Stimulated activated CD4-positive, alpha-beta T cell treated with anti-CD3 and anti-CD28 coated beads, TNF-alpha, amount 100 ng/mL, for 48 hours (primary cell): ENCODE results near the gene OR1D2.
"Not testable (repeated sequence)": the region's sequence is repeated elsewhere in the genome, so short reads cannot be mapped to it uniquely, and the experiment has no call there.

Experiments
- DNase-seq, 3 donors: peaks; one replicate each; pipeline ENCODE4 v3.0.0-alpha.2; 2020; ENCODE audit warnings: low read depth in 3 of 3

OR1D2 gene, protein sequence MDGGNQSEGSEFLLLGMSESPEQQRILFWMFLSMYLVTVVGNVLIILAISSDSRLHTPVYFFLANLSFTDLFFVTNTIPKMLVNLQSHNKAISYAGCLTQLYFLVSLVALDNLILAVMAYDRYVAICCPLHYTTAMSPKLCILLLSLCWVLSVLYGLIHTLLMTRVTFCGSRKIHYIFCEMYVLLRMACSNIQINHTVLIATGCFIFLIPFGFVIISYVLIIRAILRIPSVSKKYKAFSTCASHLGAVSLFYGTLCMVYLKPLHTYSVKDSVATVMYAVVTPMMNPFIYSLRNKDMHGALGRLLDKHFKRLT

GRCh38 chr17:3104322-3104721 is at the start of gene OR1D2:
Gene OR1D2, minus strand, starts transcription at chr17:3104422. Its CDS starts 11,426 bp downstream, at chr17:3092996.
- DNase-seq = no peak

DNA sequence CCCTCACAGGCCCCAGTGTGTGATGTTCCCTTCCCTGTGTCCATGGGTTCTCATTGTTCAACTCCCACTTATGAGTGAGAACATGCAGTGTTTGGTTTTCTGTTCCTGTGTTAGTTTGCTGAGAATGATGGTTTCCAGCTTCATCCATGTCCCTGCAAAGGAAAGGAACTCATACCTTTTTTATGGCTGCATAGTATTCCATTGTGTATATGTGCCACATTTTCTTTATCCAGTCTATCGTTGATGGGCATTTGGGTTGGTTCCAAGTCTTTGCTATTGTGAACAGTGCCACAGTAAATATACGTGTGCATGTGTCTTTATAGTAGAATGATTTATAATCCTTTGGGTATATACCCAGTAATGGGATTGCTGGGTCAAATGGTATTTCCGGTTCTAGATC is 33.3 kb upstream of the OR1D2 start:
- not testable (repeated sequence) for DNase-seq

- DNase-seq = no peak
These were observed 23.2 kb upstream of the OR1D2 start, which contains the start of gene OR1G1 for GRCh38 chr17:3127451-3127850. Gene OR1G1, minus strand, starts transcription at chr17:3127551. Its CDS starts 0 bp downstream, at chr17:3127551.

DNA sequence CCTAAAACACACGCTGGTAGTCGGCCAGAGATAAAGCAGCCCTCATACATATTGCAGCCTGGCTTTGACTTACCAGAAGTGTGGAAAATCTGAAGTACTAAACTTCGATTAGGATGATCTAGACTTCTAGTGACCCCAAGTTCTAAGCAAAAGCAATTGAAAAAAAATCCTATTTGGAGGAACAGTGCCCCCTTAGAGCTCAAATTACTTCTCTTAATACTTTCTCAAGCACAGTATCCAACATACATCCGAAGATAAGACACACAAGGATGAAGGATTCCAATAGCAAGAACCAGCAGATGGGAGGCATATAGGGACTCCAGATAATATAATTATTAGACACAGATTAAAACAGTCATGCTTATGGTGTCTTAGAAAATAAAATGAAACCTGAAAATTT is 30.4 kb downstream of the OR1D2 start:
- DNase-seq = not testable (repeated sequence)

- not testable (repeated sequence) for DNase-seq
These were observed 39.0 kb downstream of the OR1D2 start for GRCh38 chr17:3065192-3065591.

GRCh38 chr17:3063507-3063906 is 40.7 kb downstream of the OR1D2 start, which contains the start of gene OR1D5:
Gene OR1D5, minus strand, starts transcription at chr17:3063607. Its CDS starts 0 bp downstream, at chr17:3063607.
- not testable (repeated sequence) for DNase-seq

DNA sequence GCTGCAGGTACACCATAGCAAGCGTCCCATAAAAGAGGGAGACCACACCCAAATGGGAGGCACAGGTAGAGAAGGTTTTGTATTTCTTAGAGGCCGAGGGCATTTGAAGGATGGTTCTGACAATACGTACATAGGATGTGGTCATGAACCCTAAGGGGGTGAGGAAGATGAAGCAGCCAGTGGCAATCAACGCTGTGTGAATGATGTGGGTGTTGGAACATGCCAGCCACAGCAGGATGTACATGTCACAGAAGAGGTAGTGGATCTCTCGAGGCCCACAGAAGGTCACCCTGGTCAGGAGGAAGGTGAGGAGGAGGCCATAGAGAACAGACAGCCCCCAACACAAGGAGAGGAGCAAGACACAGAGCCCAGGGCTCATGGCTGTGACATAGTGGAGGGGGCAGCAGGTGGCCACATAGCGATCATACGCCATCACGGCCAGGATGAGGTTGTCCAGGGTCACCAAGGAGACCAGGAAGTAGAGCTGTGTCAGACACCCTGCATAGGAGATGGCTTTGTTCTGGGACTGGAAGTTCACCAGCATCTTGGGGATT is 41.3 kb downstream of the OR1D2 start:
- not testable (repeated sequence) for DNase-seq

DNA sequence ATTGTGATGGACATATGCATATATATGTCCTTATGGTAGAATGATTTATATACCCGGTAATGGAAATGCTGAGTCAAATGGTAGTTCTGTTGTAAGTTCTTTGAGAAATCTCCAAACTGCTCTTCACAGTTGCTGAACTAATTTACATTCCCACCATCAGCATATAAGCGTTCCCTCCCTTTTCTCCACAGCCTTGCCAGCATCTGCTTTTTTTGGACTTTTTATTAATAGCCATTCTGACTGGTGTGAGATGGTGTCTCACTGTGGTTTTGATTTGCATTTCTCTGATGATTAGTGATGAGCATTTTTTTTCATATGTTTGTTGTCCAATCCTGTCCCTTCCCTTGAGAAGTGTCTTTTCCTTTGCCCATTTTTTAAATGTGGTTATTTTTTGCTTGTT is 49.4 kb downstream of the OR1D2 start:
- DNase-seq = not testable (repeated sequence)

- no peak for DNase-seq
These were observed 54.4 kb downstream of the OR1D2 start for GRCh38 chr17:3049705-3050295.

DNA sequence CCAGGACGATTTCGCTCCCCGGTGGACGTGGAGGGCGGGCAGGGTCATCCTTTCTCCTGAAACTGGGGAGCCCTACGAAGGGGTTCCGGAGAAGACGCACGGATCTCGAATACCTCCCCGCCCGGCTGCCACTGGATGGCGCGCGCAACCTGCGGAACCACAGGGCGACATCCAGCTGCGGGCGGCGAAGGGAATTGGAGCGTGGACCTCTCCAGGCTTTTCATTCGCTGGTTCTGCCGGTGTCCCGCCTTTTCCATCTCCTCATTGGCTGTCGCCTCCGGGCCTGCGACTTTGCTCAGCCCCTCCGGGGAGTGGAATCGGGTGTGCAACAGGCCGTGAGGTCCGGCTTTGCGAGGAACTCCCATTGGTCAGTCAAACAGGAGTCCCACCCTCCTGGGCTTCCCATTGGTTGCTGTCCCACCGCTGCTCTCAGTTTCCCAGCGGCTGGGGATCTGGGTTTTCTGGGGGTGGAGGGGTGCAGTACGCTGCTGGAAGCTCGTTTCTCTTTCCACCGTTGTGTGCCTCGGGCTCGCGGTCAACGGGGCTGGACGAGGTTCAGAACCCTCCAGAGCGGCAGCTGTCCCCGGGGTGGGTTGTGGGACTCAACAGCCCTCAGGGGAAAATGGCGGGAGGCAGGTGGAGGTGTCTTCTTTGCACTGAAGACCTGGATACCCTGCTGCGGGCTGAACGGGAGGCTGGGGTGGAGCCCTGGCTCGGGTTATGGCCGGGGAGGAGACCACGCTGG is 55.3 kb downstream of the OR1D2 start:
- peak; percentile 90 to 93 (median 90) for DNase-seq

DNA sequence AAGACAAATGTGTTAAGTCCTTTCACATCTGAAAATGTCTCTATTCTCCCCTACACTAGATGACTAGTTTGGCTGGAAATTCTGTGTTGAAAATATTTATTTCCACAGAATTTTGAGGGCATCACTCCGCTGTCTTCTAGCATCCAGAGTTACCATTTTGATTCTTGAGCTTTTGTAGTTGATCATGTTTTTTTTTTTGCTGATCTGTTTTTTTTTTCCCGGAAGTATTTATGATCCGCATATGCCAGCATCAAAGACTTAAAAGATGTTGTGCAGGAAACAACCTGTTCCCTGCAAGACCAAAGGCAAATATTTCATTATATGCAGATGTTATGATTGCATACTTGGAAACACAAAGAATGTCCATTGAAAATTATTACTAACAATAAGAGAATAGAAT is 57.5 kb downstream of the OR1D2 start:
- no peak for DNase-seq

DNA sequence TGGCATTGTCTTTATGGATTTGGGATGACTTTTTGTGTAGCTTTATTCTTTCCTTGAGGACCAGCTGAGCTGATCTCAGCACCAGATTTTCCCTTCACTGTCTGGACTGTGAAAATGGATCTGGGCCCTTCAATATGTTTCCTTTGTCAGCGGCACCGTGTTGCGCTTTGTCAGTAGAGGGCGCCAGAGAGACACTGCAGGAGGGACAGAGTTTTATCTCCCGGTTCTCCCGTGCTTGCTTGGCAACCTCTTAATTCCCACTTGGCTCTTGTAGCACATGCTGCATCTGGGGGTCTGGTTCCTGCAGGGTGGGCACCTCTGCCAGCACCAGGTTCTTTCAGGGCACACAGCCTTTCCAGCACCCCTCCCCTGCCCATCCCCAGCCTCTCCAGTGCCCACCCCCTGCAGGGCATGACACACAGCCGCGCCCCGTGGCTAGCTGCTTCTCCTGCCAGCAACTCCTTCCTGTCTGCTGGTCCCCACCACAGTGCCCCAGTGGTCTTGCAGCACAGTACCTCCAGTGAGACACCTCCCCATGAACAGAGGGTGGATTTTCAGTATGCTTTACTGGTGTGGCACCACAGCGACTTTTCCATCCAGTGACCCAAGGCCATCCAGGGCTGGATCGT is 60.4 kb downstream of the OR1D2 start:
- peak in 2 of 3 donors; percentile 10 to 20 for DNase-seq

- no peak for DNase-seq
These were observed 63.3 kb downstream of the OR1D2 start for GRCh38 chr17:3040882-3041281.

DNA sequence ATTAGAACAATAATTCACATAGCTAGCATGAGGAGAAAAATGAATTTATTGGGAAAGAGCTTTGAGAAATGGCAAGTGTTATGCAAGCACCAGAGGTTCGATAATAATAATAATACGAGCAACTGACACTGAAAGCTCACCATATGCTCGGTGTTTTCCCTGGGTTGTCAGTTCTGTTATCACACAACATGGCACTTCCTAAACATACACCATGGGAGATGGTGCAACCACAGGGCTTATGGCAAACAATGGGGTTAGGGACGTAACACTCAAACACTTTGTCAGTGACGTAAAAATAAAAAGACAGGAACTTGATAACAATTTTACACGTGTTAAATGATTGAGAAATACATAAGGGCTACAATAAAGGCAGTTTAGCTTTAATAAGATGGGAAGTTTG is 64.5 kb downstream of the OR1D2 start:
- no peak for DNase-seq

DNA sequence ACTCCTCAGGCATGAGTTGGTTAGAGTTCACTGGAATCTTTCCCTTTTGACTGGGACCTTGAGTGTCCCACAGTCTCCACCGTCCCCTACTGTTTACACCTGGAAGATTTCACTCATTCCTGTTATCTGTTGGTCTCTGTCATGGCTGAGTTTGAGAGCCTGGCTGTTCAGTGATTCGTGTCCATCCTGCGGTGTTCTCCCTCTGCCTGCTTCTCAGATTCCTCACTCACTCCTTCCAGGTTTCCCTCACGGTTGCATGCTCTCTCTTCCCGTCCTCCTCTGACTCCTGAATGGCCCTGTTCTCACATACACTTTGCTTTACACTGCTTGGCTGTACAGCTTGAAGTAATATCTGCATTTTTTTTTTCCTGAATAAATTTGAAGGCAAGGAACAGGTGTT is 65.3 kb downstream of the OR1D2 start:
- DNase-seq = no peak
